H1 (cell line): ENCODE measurements around the gene ZNF581. TPM values are rescaled to one million over a fixed set of nuclear protein-coding genes. Genes with fewer than 3 reads are reported as not detected.

ENCODE experiments used
- CTCF ChIA-PET: fragments of 300-600 bp; sonication (Branson Sonifier 250); formaldehyde crosslinking; loops from one replicate; lab custom pipeline; 2021; ENCODE audit not compliant: partially characterized antibody; lab: Charles Lee
- POLR2A ChIA-PET: fragments of 300-600 bp; sonication (Branson Sonifier 250); formaldehyde crosslinking; loops from one replicate; lab custom pipeline; 2021; ENCODE audit warnings: inconsistent platforms; ENCODE audit not compliant: partially characterized antibody; lab: Charles Lee
- DNase-seq, 2 experiments: peaks; one replicate each; pipeline versions ENCODE4 v3.0.0 to v3.0.0-alpha.2; 2010 to 2022; ENCODE audit warnings: low spot score in 2 of 2, low read depth in 1 of 2, mixed read lengths in 1 of 2
- FAIRE-seq: peaks from 2 replicates; lab custom pipeline; 2011; peaks lifted over from hg19 to GRCh38; lab: Jason Lieb, UNC
- H2AFZ ChIP-seq: 2 replicates; pipeline ENCODE4 v1.8.1; 2012; ENCODE audit warnings: low read length, inconsistent platforms
- H2AK5ac ChIP-seq: 2 replicates; pipeline ENCODE4 v1.6.1; 2013; ENCODE audit warnings: low read depth, low read length
- H2BK120ac ChIP-seq: replicated peaks from 2 replicates; pipeline ENCODE3; 2013; ENCODE audit warnings: low read depth, low read length, inconsistent platforms
- H2BK12ac ChIP-seq: 2 replicates; pipeline ENCODE4 v1.6.1; 2013; ENCODE audit warnings: low read depth, low read length
- H2BK15ac ChIP-seq: 2 replicates; pipeline ENCODE4 v1.6.1; 2013; ENCODE audit warnings: low read length
- H2BK20ac ChIP-seq: 2 replicates; pipeline ENCODE4 v1.6.1; 2013; ENCODE audit warnings: low read length
- H2BK5ac ChIP-seq: 2 replicates; pipeline ENCODE4 v1.6.1; 2013; ENCODE audit warnings: low read depth, low read length
- H3K14ac ChIP-seq: 2 replicates; pipeline ENCODE4 v1.6.1; 2013; ENCODE audit warnings: inconsistent platforms; ENCODE audit not compliant: insufficient read length
- H3K18ac ChIP-seq: 2 replicates; pipeline ENCODE4 v1.6.1; 2013; ENCODE audit warnings: low read length; ENCODE audit errors: extremely low read depth
- H3K23ac ChIP-seq: 2 replicates; pipeline ENCODE4 v1.6.1; 2013; ENCODE audit warnings: inconsistent platforms; ENCODE audit not compliant: insufficient read length
- H3K23me2 ChIP-seq: 2 replicates; pipeline ENCODE4 v1.6.1; 2013; ENCODE audit warnings: low read depth, low read length
- H3K27ac ChIP-seq: 2 replicates; pipeline ENCODE4 v1.6.1; 2011; ENCODE audit warnings: low read depth, low read length, inconsistent platforms
- H3K27me3 ChIP-seq, 4 experiments: replicated peaks in 1 of 4; 1 replicate in 1 of 4; 2 replicates in 3 of 4; pipeline versions ENCODE4 v1.6.1 to v1.8.1; 2011 to 2013; ENCODE audit warnings: low read length in 3 of 4, mild to moderate bottlenecking in 3 of 4, inconsistent platforms in 2 of 4, mixed read lengths in 2 of 4, moderate library complexity in 1 of 4; ENCODE audit not compliant: control insufficient read depth in 3 of 4, insufficient read depth in 3 of 4; ENCODE audit errors: extremely low read depth in 1 of 4
- H3K36me3 ChIP-seq, 4 experiments: 2 replicates each; pipeline versions ENCODE4 v1.6.1 to v1.8.1; 2011 to 2013; ENCODE audit warnings: mild to moderate bottlenecking in 4 of 4, low read length in 3 of 4, moderate library complexity in 2 of 4, control low read depth in 1 of 4, inconsistent platforms in 1 of 4; ENCODE audit not compliant: insufficient read depth in 4 of 4, control insufficient read depth in 2 of 4
- H3K4ac ChIP-seq: replicated peaks from 2 replicates; pipeline ENCODE3; 2013; ENCODE audit warnings: low read length, low read depth, mixed read lengths, inconsistent platforms; ENCODE audit not compliant: insufficient read length
- H3K4me1 ChIP-seq, 4 experiments: replicated peaks in 1 of 4; 1 replicate in 1 of 4; 2 replicates in 3 of 4; pipeline versions ENCODE4 v1.6.1 to v1.8.1; 2011 to 2013; ENCODE audit warnings: low read length in 3 of 4, inconsistent platforms in 2 of 4, mixed read lengths in 1 of 4; ENCODE audit not compliant: insufficient read depth in 4 of 4, control insufficient read depth in 3 of 4
- H3K4me2 ChIP-seq, 2 experiments: 2 replicates each; pipeline versions ENCODE4 v1.6.1 to v1.8.1; 2011 to 2013; ENCODE audit warnings: low read depth in 2 of 2, low read length in 2 of 2, control low read depth in 1 of 2, inconsistent platforms in 1 of 2, mild to moderate bottlenecking in 1 of 2; ENCODE audit not compliant: insufficient read depth in 1 of 2
- H3K4me3 ChIP-seq, 4 experiments: fragments of 200-600, 300-600 bp in 1 of 4; sonication (generic), shearing (Covaris generic), sonication (Bioruptor Twin) in 1 of 4; 2 replicates each; pipeline versions ENCODE4 v1.5.1 to v1.8.1; 2011 to 2016; ENCODE audit warnings: low read length in 4 of 4, low read depth in 3 of 4, control low read depth in 2 of 4, inconsistent platforms in 2 of 4, mild to moderate bottlenecking in 2 of 4, mixed read lengths in 1 of 4, moderate library complexity in 1 of 4; ENCODE audit not compliant: insufficient read depth in 2 of 4; ENCODE audit errors: extremely low read depth in 1 of 4
- H3K56ac ChIP-seq: replicated peaks from 2 replicates; pipeline ENCODE3; 2013; ENCODE audit warnings: low read depth, mild to moderate bottlenecking, mixed read lengths, low read length, inconsistent platforms; ENCODE audit not compliant: insufficient read length
- H3K79me1 ChIP-seq: 2 replicates; pipeline ENCODE4 v1.6.1; 2013; ENCODE audit warnings: low read depth, low read length, control low read depth
- H3K79me2 ChIP-seq, 2 experiments: 2 replicates each; pipeline versions ENCODE4 v1.6.1 to v1.8.1; 2012 to 2013; ENCODE audit warnings: low read length in 2 of 2, mild to moderate bottlenecking in 2 of 2, inconsistent platforms in 1 of 2; ENCODE audit not compliant: insufficient read depth in 2 of 2, control insufficient read depth in 1 of 2
- H3K9ac ChIP-seq, 4 experiments: replicated peaks in 1 of 4; 1 replicate in 1 of 4; 2 replicates in 3 of 4; pipeline versions ENCODE4 v1.6.1 to v1.8.1; 2011 to 2013; ENCODE audit warnings: low read depth in 3 of 4, low read length in 3 of 4, control low read depth in 2 of 4, mild to moderate bottlenecking in 2 of 4, moderate library complexity in 2 of 4, inconsistent platforms in 1 of 4; ENCODE audit errors: extremely low read depth in 1 of 4
- H3K9me3 ChIP-seq, 2 experiments: 2 replicates each; pipeline versions ENCODE4 v1.6.1 to v1.8.1; 2012 to 2013; ENCODE audit warnings: mild to moderate bottlenecking in 2 of 2, moderate library complexity in 2 of 2, control low read depth in 1 of 2, inconsistent platforms in 1 of 2, low read depth in 1 of 2, low read length in 1 of 2, mixed read lengths in 1 of 2; ENCODE audit not compliant: insufficient read depth in 2 of 2
- H4K20me1 ChIP-seq, 2 experiments: replicated peaks in 1 of 2; 2 replicates each; pipeline versions ENCODE3 to v1.8.1; 2011 to 2013; ENCODE audit warnings: inconsistent platforms in 2 of 2, low read length in 2 of 2, mild to moderate bottlenecking in 1 of 2; ENCODE audit not compliant: insufficient read depth in 2 of 2, control insufficient read depth in 1 of 2
- H4K5ac ChIP-seq: 2 replicates; pipeline ENCODE4 v1.6.1; 2013; ENCODE audit warnings: low read length, low read depth, mixed read lengths, inconsistent platforms; ENCODE audit not compliant: insufficient read length
- H4K8ac ChIP-seq: 2 replicates; pipeline ENCODE4 v1.8.0; 2013; ENCODE audit warnings: mild to moderate bottlenecking, moderate library complexity, low read length, inconsistent platforms; ENCODE audit not compliant: insufficient read depth; ENCODE audit errors: extremely low read depth
- H4K91ac ChIP-seq: replicated peaks from 2 replicates; pipeline ENCODE3; 2013; ENCODE audit warnings: low read length, mixed read lengths, inconsistent platforms; ENCODE audit not compliant: insufficient read length
- BRCA1 ChIP-seq: IDR thresholded peaks from 2 replicates; pipeline ENCODE4 v1.6.1; 2012; ENCODE audit warnings: low read depth, low read length, improper control_type of control experiment
- CBX5 ChIP-seq: fragments of 300-800, 300-1000 bp; sonication (generic); IDR thresholded peaks from 2 replicates; pipeline ENCODE4 v1.7.1; 2016; ENCODE audit warnings: antibody characterized with exemption, low read length, low read depth
- FOSL1 ChIP-seq: IDR thresholded peaks from 2 replicates; pipeline ENCODE4 v1.6.1; 2011; ENCODE audit warnings: mild to moderate bottlenecking, low read depth, low read length, moderate library complexity; ENCODE audit not compliant: insufficient read depth
- HDAC2 ChIP-seq, 2 experiments: fragments of 300-600 bp in 1 of 2; sonication (generic) in 1 of 2; IDR thresholded peaks; 2 replicates each; pipeline ENCODE4 v1.6.1; 2011 to 2012; ENCODE audit warnings: low read depth in 2 of 2, low read length in 2 of 2, mild to moderate bottlenecking in 2 of 2, moderate library complexity in 2 of 2, borderline replicate concordance in 1 of 2, inconsistent platforms in 1 of 2
- KDM4A ChIP-seq: IDR thresholded peaks from one replicate; pipeline ENCODE4 v1.7.1; 2012; ENCODE audit warnings: low read depth, mild to moderate bottlenecking, moderate library complexity, low read length, inconsistent platforms; ENCODE audit not compliant: severe bottlenecking
- RAD21 ChIP-seq, 2 experiments: IDR thresholded peaks in 1 of 2; conservative IDR thresholded peaks in 1 of 2; 2 replicates each; pipeline ENCODE4 v1.6.1; 2011; ENCODE audit warnings: low read depth in 2 of 2, low read length in 2 of 2, improper control_type of control experiment in 1 of 2, inconsistent platforms in 1 of 2, mild to moderate bottlenecking in 1 of 2, moderate library complexity in 1 of 2
- RBBP5 ChIP-seq: IDR thresholded peaks from 2 replicates; pipeline ENCODE4 v1.7.1; 2012; ENCODE audit warnings: low read depth, mild to moderate bottlenecking, inconsistent platforms, low read length, moderate library complexity, borderline replicate concordance
- SP4 ChIP-seq: IDR thresholded peaks from 2 replicates; pipeline ENCODE4 v1.6.1; 2012; ENCODE audit warnings: low read length, inconsistent platforms
- SRF ChIP-seq: IDR thresholded peaks from 2 replicates; pipeline ENCODE4 v1.6.1; 2011; ENCODE audit warnings: mild to moderate bottlenecking, low read depth, low read length, moderate library complexity
- WGBS, 2 experiments: shearing (Covaris generic) in 1 of 2; methylation state at CpG; one replicate each; pipeline versions ENCODE4 v1.1.6 to v1.1.7; 2013 to 2015; ENCODE audit warnings: low lambda C conversion rate in 2 of 2, mixed read lengths in 2 of 2, inconsistent platforms in 1 of 2, low coverage in 1 of 2, missing lambda C conversion rate in 1 of 2; ENCODE audit not compliant: insufficient replicate concordance in 2 of 2, insufficient coverage in 1 of 2, insufficient read length in 1 of 2; ENCODE audit errors: extremely low coverage in 1 of 2, missing lambda C conversion rate in 1 of 2; 5-methylcytosine and 5-hydroxymethylcytosine counted together
- polyA plus RNA-seq, 7 experiments: library from polyadenylated mRNA; depleted of rRNA in 3 of 7; stranded (reverse) in 5 of 7; unstranded in 2 of 7; fragments of >200 nt in 5 of 7; fragments of 200-250 nt in 2 of 7; gene quantifications; 1 replicate in 5 of 7; 2 replicates in 1 of 7; 4 replicates in 1 of 7; pipeline versions ENCODE4 v1.2.1 to v1.2.3, GENCODE V29; 2011 to 2013; ENCODE audit warnings: missing spikeins in 2 of 7, mixed read lengths in 2 of 7
- total RNA-seq: library from RNA; stranded (reverse); fragmentation: NEBNext Ultra II Directional; extraction: Animal tissue kit (Norgen Biotek cat#: 25700); gene quantifications from 2 replicates; pipeline ENCODE4 v1.2.1, GENCODE V29; 2021
- TF ChIP-seq, protein P1 (sequence below): IDR thresholded peaks from 2 replicates; pipeline ENCODE4 v1.6.1; 2012; ENCODE audit warnings: inconsistent platforms

The ZNF581 gene
- total and polyA plus RNA-seq, 2 of the 8 experiments (the other 6 are each of a cell fraction or from before 2014, with no cell fraction given): 73.0 to 76.1 TPM

GRCh38 chr19:55615543-55616394, 27.7 kb upstream of the ZNF581 start:
- no peak overlapping the region for H2AK5ac ChIP-seq
- H2AFZ ChIP-seq: no peak overlapping the region
- POLR2A ChIA-PET: interaction anchor here (0.8 to 3.2 kb wide), 8 partner anchors 9 to 121 kb away, joined by 3 to 12 read pairs (median 3); partner anchors contain the start of genes FIZ1, ZNF580, ZNF784 and ZNF865
- TF ChIP-seq, protein P1, sequence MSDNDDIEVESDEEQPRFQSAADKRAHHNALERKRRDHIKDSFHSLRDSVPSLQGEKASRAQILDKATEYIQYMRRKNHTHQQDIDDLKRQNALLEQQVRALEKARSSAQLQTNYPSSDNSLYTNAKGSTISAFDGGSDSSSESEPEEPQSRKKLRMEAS: no peak
- TF ChIP-seq HDAC2 (IDR thresholded peaks at IDR 0.05; ENCODE audit: borderline replicate concordance in 1 of 2, low read depth in 2 of 2, low read length in 2 of 2) (no peak), RBBP5 (no peak), FOSL1 (no peak), BRCA1 (no peak), SRF (no peak), CBX5 (no peak), RAD21 (IDR thresholded peaks at IDR 0.05 in 1 of 2, conservative IDR thresholded peaks at IDR 0.05 in 1 of 2; ENCODE audit: low read depth in 2 of 2, low read length in 2 of 2) (no peak), KDM4A (no peak), SP4 (no peak)

More at GRCh38 chr19:55615543-55616394, 27.7 kb upstream of the ZNF581 start:
- Histone ChIP-seq H2BK120ac (no peak overlapping the region), H3K4me2 (no peak overlapping the region), H3K56ac (no peak overlapping the region), H3K4ac (no peak overlapping the region), H3K79me1 (no peaks in the 10 kb centered on the region; the same call in 1 of the 2 replicates), H4K20me1 (peaks cover 6 to 17% of the 10 kb centered on the region in 2 experiments), H3K4me1 (no peaks in the 10 kb centered on the region), H3K79me2 (no peaks in the 10 kb centered on the region), H3K23ac (no peak overlapping the region), H3K9ac (no peak overlapping the region), H2BK5ac (no peak overlapping the region), H3K27ac (no peak overlapping the region), H4K5ac (no peak overlapping the region), H4K8ac (no peak overlapping the region; the same call in 1 of the 2 replicates), H2BK12ac (no peak overlapping the region), H3K36me3 (peaks cover 0 to 33% (median 2%) of the 10 kb centered on the region in 4 experiments; a peak in 6 of 8 replicates), H3K23me2 (no peaks in the 10 kb centered on the region), H2BK15ac (no peak overlapping the region), H3K18ac (no peak overlapping the region), H3K9me3 (no peaks in the 10 kb centered on the region; a peak in 1 of 4 replicates), H2BK20ac (no peak overlapping the region), H4K91ac (no peak overlapping the region), H3K27me3 (peaks cover 0 to 2% (median 0%) of the 10 kb centered on the region in 4 experiments; a peak in 1 of 7 replicates), H3K14ac (no peak overlapping the region), H3K4me3 (no peak overlapping the region)
- CTCF ChIA-PET: interaction anchor here (0.5 to 1.1 kb wide), 2 partner anchors 10 to 354 kb away, joined by 3 to 4 read pairs; partner anchors contain the start of gene ZNF865
- WGBS, 2 experiments: 97% methylated on average over 52 of the region's 88 CpGs; no CpG with 5 or more reads in 1 of the 2 experiments
- FAIRE-seq: no peak
- DNase-seq: no peak
